NCI-H1105 (cell line): ENCODE results near the gene TWF2.
"Not testable (repeated sequence)": the region's sequence is repeated elsewhere in the genome, so short reads cannot be mapped to it uniquely, and the experiment has no call there.

Experiments
- DNase-seq: peaks from one replicate; lab custom pipeline; 2025; lab: John Stamatoyannopoulos, UW

Gene TWF2

DNA sequence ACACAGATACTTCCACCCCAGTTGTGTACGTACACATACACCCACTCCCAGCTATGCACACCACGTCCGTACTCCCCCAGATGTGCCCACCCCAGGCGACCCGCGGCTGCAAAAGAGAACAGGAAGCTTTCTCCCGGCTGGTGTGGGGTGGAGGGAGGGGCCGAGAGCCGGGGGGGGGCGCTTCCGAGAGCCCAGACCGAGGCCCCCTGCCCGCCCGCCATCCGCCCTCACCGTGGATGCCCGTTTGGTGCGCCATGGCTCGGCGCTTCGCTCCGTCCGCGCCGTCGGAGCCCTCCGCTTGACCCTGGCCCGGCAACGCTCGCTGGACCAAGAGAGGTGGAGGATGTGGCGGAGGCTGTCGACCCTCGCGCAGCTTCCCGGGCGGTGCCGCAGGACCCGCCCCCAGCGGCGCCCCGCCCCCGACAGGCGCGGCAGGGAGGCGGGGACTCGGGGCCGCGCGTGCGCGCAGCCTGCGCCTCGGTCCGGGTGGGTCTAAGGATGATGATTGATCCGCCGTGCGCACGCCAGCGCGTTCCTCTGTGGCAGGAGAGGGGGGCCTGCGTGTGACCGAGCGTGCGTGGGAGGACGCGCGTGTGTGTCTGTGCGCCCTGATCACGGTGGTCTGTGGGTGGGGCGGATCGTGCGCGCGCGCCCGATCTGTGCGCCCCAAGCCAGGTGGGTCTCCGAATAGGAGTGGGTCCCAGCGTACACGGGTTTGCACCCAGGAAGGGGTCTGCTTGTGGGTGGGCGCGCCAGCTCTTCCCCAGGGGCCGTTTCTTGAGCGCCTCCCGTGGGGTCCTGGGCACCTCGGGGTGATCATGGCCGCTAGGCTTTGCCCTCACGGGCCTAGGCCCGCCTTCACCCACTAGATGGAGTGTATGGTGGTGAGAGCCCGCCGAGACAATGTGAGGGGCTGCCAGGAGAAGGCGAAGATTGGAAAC lies at the start of gene TWF2:
TWF2 (minus strand) TSS at position 398 of the 941 bp plus-strand sequence; CDS start at position 256, 142 bp downstream.
- DNase-seq = peak; percentile 51

DNA sequence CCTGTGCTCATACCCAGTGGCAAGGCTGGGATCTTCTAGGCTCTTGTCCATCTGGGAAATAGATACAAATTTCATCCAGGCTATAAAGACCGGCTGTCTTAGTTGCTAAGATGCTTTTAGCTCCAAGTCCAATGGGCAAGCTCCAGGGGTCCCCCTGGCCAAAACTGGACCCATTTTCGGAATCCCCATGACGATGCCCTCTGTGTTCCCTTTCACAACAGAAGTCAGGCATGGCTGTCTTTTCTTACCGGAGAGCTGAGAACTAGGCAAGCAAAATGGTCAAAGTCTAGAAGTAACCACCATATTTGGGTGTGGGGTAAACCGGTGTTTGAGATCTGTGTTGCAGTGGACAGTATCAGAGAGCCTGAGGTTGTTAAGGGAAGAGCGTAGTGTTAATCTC lies 49.7 kb upstream of the TWF2 start:
- DNase-seq = no peak

DNA sequence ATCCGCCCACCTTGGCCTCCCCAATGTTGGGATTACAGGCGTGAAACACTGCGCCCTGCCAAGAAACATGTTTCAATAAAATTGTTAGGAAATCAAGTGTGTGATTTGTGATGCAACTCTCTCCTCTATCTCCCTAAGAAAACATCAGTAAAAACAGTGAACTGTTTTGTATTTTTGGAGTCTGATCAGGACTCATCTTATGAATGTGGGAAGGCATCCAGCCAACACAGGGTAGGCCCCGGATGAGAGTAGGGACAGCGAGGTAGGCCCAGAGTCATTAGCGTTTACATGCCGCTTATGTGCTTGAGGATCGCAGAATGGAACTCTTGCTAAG lies 47.8 kb upstream of the TWF2 start:
- no peak for DNase-seq

GRCh38 chr3:52284051-52284450 lies 45.1 kb upstream of the TWF2 start:
- not testable (repeated sequence) for DNase-seq

DNA sequence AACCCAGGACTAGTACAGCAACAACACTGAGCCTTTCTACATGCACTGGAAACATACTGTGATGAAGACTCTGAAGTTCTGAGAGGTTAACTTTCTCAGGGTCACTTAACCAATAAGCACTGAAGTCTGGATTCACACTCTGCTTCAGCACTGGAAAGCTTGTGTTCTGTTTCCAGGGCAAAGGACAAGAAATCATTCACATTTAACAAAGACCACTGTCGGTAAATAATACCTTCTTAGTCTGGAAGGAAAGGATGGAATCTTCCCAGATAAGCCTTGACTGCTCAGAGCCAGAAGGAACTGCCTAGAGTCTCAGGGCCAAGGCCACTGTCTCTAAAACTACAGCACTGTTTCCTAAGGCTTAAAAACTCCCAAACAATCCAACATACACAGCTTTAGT lies 44.3 kb upstream of the TWF2 start:
- DNase-seq = no peak

- no peak for DNase-seq
These were observed 43.2 kb upstream of the TWF2 start for GRCh38 chr3:52281981-52282801.

- DNase-seq = peak; percentile 71
These were observed 41.1 kb upstream of the TWF2 start for GRCh38 chr3:52280050-52280461.

DNA sequence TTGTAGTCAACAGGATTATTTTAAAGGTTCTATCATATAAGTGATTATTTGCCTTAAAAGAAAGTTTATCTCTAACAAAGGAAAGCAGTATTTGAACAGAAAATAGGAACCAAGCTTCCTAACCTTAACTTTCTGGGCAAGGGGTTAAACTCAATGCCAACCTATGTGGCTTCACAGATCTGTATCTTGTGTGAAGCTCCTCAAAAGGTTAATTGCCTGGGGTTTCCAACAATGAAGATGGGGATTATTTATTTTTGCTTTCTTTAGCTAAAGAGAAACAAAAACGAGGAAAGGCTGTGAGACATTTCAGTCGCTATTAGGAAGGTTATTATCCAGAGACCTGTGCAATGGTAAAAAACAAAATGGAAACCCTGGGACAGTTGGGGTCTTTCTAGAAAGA lies 40.6 kb upstream of the TWF2 start:
- DNase-seq = no peak

DNA sequence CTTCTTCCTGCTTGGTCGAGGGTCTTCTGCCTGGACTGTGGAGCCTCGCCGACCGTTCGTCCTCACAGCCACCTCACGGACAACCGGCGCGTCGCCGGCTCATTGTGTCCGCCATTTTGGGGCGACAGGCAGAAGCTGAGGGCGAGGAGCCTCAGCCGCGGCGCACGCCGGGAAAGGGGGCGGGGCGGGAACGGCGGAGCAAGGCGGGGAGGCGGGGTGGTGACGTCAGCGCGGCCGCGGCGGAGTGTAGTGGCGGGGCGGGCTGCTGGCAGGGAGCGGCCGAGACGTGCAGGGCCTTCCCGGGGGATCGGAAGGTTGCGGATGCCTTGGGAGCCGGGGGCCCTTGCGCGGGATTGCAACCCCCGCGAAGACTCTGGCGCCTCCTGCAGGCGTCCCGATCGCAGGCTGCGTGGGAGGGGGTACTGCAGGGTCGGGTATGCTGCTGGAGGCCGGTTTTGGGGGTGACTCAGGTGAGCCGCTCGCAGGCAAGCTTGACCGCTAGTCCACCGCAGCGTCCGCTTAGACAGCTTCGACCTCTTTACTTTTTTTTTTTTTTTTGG lies 39.6 kb upstream of the TWF2 start, which contains the start of gene WDR82:
WDR82 (minus strand) TSS at position 140 of the 560 bp plus-strand sequence. CDS start 288 bp downstream, outside the sequence.
- DNase-seq = peak; percentile 82

DNA sequence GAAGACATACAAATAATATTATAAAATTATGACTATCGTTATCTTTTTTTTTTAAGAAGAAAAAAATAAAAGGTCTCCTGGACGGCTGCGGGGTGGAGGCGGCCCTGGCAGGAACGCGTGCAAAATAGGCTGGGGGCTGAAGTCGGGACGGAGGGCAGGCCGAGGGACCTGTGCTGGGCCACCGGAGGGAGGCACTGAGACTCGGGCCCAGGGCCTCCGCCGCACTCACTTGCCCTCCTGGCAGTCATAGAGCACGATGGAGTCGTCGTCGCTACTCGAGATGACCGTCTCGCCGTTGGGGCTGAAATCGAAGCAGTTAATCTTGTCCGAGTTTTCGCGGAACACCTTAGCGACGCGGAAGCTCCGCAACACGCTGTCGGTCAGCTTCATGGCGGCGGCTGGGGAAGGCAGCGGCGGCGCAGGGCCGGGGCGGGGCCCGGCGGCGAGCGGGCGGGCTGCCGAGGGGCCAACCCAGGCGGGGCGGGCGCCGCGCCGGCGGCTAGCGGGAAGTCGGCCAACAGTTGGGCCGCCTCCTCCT lies 39.1 kb upstream of the TWF2 start:
- no peak for DNase-seq

- DNase-seq = peak; percentile 16
These were observed 38.4 kb upstream of the TWF2 start for GRCh38 chr3:52277071-52277964.

DNA sequence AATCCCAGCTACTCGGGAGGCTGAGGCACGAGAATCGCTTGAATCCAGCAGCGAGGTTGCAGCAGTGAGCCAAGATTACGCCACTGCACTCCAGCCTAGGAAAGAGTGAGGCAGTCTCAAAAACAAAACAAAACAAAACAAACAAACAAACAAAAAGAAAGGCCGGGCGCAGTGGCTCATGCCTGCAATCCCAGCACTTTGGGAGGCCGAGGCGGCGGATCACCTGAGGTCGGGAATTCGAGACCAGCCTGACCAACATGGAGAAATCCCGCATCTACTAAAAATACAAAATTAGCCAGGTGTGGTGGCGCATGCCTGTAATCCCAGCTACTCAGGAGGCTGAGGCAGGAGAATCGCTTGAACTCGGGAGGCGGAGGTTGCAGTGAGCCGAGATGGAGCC lies 35.8 kb upstream of the TWF2 start:
- DNase-seq = not testable (repeated sequence)

DNA sequence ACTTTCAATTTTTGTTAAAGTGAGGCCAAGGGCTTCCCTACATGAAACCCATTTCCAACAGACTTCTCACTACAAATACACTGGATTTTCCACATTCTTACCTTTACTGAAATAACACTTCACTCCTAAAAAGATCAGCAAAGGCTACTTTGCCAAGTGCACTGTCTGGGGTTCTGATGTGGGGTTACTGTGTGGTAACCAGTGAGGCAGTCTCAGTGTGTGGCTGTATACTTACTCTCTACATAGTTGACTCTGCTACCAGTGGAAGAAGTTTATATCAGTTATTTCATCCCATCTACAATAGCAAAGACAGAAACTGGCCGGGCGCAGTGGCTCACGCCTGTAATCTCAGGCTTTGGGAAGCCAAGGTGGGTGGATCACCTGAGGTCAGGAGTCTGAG lies 33.9 kb upstream of the TWF2 start:
- no peak for DNase-seq

- DNase-seq = not testable (repeated sequence)
These were observed 33.2 kb upstream of the TWF2 start for GRCh38 chr3:52272172-52272571.

- no peak for DNase-seq
These were observed 31.3 kb upstream of the TWF2 start for GRCh38 chr3:52270252-52270754.

- no peak for DNase-seq
These were observed 30.8 kb upstream of the TWF2 start for GRCh38 chr3:52269776-52270175.

- DNase-seq = no peak
These were observed 29.1 kb upstream of the TWF2 start for GRCh38 chr3:52268036-52268435.

DNA sequence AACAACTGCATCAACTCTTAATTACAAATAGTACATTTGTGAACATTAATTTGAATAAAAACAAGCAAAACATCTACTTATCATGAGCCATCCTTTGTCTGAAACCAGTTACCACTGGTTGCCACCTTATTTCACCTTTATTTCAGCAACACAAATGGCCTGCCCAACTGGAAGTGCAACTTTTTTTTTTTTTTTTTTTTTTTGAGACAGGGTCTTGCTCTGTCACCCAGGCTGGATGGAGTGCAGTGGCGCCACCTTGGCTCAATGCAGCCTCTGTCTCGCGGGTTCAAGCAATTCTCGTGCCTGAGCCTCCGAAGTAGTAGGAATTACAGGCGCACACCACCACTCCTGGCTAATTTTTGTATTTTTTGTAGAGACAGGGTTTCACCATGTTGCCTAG lies 26.4 kb upstream of the TWF2 start:
- no peak for DNase-seq

GRCh38 chr3:52262447-52262846 lies 23.5 kb upstream of the TWF2 start:
- DNase-seq = no peak

DNA sequence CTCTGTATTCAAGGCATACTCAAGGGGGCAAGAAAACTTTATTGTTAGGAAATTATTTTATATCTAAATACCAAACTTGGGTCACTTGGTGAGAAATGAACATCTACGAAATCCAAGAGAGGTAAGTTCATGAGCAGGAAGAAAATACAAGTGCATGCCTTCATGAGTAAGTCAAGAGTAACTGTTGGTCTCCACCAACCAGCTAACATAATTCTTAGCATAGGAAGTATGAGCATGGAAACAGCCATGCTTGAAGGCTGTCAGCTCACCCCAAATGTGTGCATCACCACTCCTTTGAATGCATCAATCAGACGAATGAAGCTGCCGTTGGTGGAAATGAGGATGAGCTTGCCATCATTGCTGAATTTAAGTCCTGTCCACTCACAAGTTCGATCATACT lies 20.5 kb upstream of the TWF2 start:
- no peak for DNase-seq

GRCh38 chr3:52259035-52259434 lies 20.1 kb upstream of the TWF2 start:
- no peak for DNase-seq
